GM23338 (cell line): ENCODE data around the gene EP400. TPM values are rescaled to one million over a fixed set of nuclear protein-coding genes. Genes with fewer than 3 reads are reported as not detected.

Source experiments
- ATAC-seq: fragments of 200-7000 bp; cut with Tn5 transposase; 3 replicates; pipeline ENCODE4 v1.9.1; 2020
- DNase-seq: peaks from one replicate; pipeline ENCODE4 v3.0.0-alpha.2; 2015; ENCODE audit warnings: low spot score
- H2AFZ ChIP-seq: fragments of 200-600 bp; sonication (generic); 2 replicates; pipeline ENCODE4 v1.8.0; 2016; ENCODE audit warnings: antibody characterized with exemption, mild to moderate bottlenecking, moderate library complexity
- H3F3A ChIP-seq: fragments of 200-600 bp; sonication (generic); replicated peaks from 2 replicates; pipeline ENCODE4 v1.8.0; 2017; ENCODE audit warnings: antibody characterized with exemption, mixed run types, low read depth
- H3K27ac ChIP-seq: fragments of 200-600 bp; sonication (generic); 2 replicates; pipeline ENCODE4 v1.6.1; 2016; ENCODE audit warnings: low read depth
- H3K27me3 ChIP-seq: fragments of 200-600 bp; sonication (generic); 2 replicates; pipeline ENCODE4 v1.8.0; 2016; ENCODE audit warnings: mild to moderate bottlenecking, mixed run types, moderate library complexity; ENCODE audit not compliant: insufficient read depth
- H3K36me3 ChIP-seq: fragments of 200-600 bp; sonication (generic); 2 replicates; pipeline ENCODE4 v1.8.0; 2016; ENCODE audit warnings: mild to moderate bottlenecking; ENCODE audit not compliant: insufficient read depth
- H3K4me1 ChIP-seq: fragments of 200-600 bp; sonication (generic); 2 replicates; pipeline ENCODE4 v1.8.0; 2016; ENCODE audit warnings: mild to moderate bottlenecking, moderate library complexity; ENCODE audit not compliant: insufficient read depth
- H3K4me2 ChIP-seq: fragments of 200-600 bp; sonication (generic); 2 replicates; pipeline ENCODE4 v1.7.1; 2017; ENCODE audit warnings: mixed run types
- H3K4me3 ChIP-seq: fragments of 200-600 bp; sonication (generic); 2 replicates; pipeline ENCODE4 v1.6.1; 2016; ENCODE audit warnings: mixed run types
- H3K79me2 ChIP-seq: fragments of 200-600 bp; sonication (generic); replicated peaks from 2 replicates; pipeline ENCODE4 v1.8.0; 2017; ENCODE audit warnings: mild to moderate bottlenecking; ENCODE audit not compliant: insufficient read depth
- H3K9me2 ChIP-seq: fragments of 200-600 bp; sonication (generic); 2 replicates; pipeline ENCODE4 v1.8.0; 2017; ENCODE audit not compliant: insufficient read depth
- H4K20me1 ChIP-seq: fragments of 200-600 bp; sonication (generic); replicated peaks from 2 replicates; pipeline ENCODE4 v1.8.0; 2017; ENCODE audit warnings: mild to moderate bottlenecking; ENCODE audit not compliant: insufficient read depth
- H3K27ac Mint-ChIP-seq: 2 replicates; pipeline ENCODE4 v1.8.0; 2020; ENCODE audit warnings: inconsistent platforms, mild to moderate bottlenecking, moderate library complexity, mixed read lengths
- H3K27me3 Mint-ChIP-seq: 3 replicates; pipeline ENCODE4 v1.8.0; 2022; ENCODE audit warnings: low read depth, mild to moderate bottlenecking, moderate library complexity, mixed read lengths, inconsistent platforms; ENCODE audit not compliant: insufficient read depth, poor library complexity
- H3K36me3 Mint-ChIP-seq: 3 replicates; pipeline ENCODE4 v1.8.0; 2021; ENCODE audit warnings: low read depth, mild to moderate bottlenecking, inconsistent platforms, moderate library complexity, mixed read lengths
- H3K4me1 Mint-ChIP-seq: 3 replicates; pipeline ENCODE4 v1.8.0; 2020; ENCODE audit warnings: mild to moderate bottlenecking, inconsistent platforms, mixed read lengths
- H3K4me3 Mint-ChIP-seq: 3 replicates; pipeline ENCODE4 v1.8.0; 2021; ENCODE audit warnings: moderate library complexity, mild to moderate bottlenecking, inconsistent platforms, mixed read lengths
- H3K9me3 Mint-ChIP-seq: 3 replicates; pipeline ENCODE4 v1.8.0; 2020; ENCODE audit warnings: moderate library complexity, mild to moderate bottlenecking, inconsistent platforms, mixed read lengths
- CREB1 ChIP-seq: fragments of 250-450 bp; sonication (Bioruptor Pico); IDR thresholded peaks from 2 replicates; pipeline ENCODE4 v1.5.0; 2020; ENCODE audit warnings: low read depth, mild to moderate bottlenecking, moderate library complexity
- EZH2phosphoT487 ChIP-seq: fragments of 200-600 bp; sonication (generic); IDR thresholded peaks from one replicate; pipeline ENCODE4 v1.8.1; 2018; ENCODE audit warnings: antibody characterized with exemption; ENCODE audit not compliant: unreplicated experiment
- JUNB ChIP-seq: IDR thresholded peaks from one replicate; pipeline ENCODE4 v1.6.1; 2016; ENCODE audit warnings: antibody characterized with exemption; ENCODE audit not compliant: unreplicated experiment
- NANOG ChIP-seq: IDR thresholded peaks from 2 replicates; pipeline ENCODE4 v1.6.1; 2016; ENCODE audit warnings: antibody characterized with exemption, borderline replicate concordance
- POLR2AphosphoS5 ChIP-seq: IDR thresholded peaks from 2 replicates; pipeline ENCODE4 v1.6.1; 2016; ENCODE audit warnings: antibody characterized with exemption, low read depth
- ZNF114 ChIP-seq: fragments of 250-450 bp; sonication (Bioruptor Pico); IDR thresholded peaks from 2 replicates; pipeline ENCODE4 v1.5.0; 2020; ENCODE audit warnings: mild to moderate bottlenecking, moderate library complexity
- ZNF331 ChIP-seq: fragments of 250-450 bp; sonication (Bioruptor Pico); IDR thresholded peaks from 2 replicates; pipeline ENCODE4 v1.5.0; 2020; ENCODE audit warnings: low read depth, mild to moderate bottlenecking, moderate library complexity
- polyA plus RNA-seq: library from polyadenylated mRNA; unstranded; fragments of >200 nt; fragmentation: Nextera tagmentation; extraction: Ambion mirVana; gene quantifications from 2 replicates; pipeline ENCODE4 v1.2.1, GENCODE V29; 2016
- total RNA-seq: library from RNA; depleted of rRNA; stranded (reverse); fragments of >200 nt; shearing (Covaris generic); gene quantifications from 2 replicates; pipeline ENCODE4 v1.2.3, GENCODE V29; 2014
- TF ChIP-seq, protein P1 (sequence below): fragments of 250-450 bp; sonication (Bioruptor Pico); IDR thresholded peaks from 2 replicates; pipeline ENCODE4 v1.5.0; 2020; ENCODE audit warnings: mild to moderate bottlenecking, moderate library complexity
- TF ChIP-seq, protein P2 (sequence below): IDR thresholded peaks from one replicate; pipeline ENCODE4 v1.6.1; 2018; ENCODE audit warnings: antibody characterized with exemption; ENCODE audit not compliant: unreplicated experiment
- TF ChIP-seq, protein P3 (sequence below): IDR thresholded peaks from 2 replicates; pipeline ENCODE4 v1.6.1; 2016; ENCODE audit warnings: antibody characterized with exemption

EP400 gene
- total and polyA plus RNA-seq, 2 experiments from 2014 or later = 26.3 to 57.2 TPM

DNA sequence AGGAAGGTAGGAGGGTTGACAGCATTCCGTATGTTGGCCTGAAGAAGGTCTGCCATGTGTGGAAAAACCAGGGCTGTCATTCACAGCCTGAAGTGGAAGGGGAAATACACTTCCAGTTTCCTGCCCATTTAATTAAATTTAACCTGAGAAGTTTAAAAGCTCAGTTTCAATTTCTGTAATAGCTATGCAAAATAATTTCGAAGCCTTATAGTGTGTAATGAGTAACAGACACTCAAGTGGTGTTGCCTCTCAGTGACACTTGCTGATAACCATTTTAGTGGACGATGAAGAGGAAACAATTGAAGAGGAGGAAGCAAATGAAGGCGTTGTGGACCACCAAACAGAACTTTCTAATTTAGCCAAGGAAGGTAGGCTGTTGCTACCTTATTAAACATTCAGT, 44.8 kb downstream of the EP400 start:
- DNase-seq (no peak), ATAC-seq (no peak)
- Histone ChIP-seq H3F3A (peaks cover 18% of the 10 kb centered on the region), H3K4me3 (no peak overlapping the region), H4K20me1 (peaks cover 5% of the 10 kb centered on the region; the same call in 1 of the 2 replicates), H3K4me1 (peaks cover 15% of the 10 kb centered on the region; the same call in 1 of the 2 replicates), H3K79me2 (peaks cover 22% of the 10 kb centered on the region), H3K27me3 (no peaks in the 10 kb centered on the region), H3K27ac (no peak overlapping the region), H3K36me3 (peaks cover 20% of the 10 kb centered on the region), H2AFZ (no peak overlapping the region), H3K4me2 (no peak overlapping the region), H3K9me2 (no peaks in the 10 kb centered on the region)
- H3K27ac Mint-ChIP-seq = no peak overlapping the region
- no peak overlapping the region for H3K4me3 Mint-ChIP-seq
- peaks cover 67% of the 10 kb centered on the region for H3K36me3 Mint-ChIP-seq
- H3K27me3 Mint-ChIP-seq = peaks cover 10% of the 10 kb centered on the region
- peaks cover 42% of the 10 kb centered on the region for H3K4me1 Mint-ChIP-seq
- no peaks in the 10 kb centered on the region for H3K9me3 Mint-ChIP-seq
- no peak for TF ChIP-seq CREB1 (CRISPR knock-in tag)
- TF ChIP-seq EZH2phosphoT487 = no peak
- TF ChIP-seq NANOG = no peak
- TF ChIP-seq, protein P1, sequence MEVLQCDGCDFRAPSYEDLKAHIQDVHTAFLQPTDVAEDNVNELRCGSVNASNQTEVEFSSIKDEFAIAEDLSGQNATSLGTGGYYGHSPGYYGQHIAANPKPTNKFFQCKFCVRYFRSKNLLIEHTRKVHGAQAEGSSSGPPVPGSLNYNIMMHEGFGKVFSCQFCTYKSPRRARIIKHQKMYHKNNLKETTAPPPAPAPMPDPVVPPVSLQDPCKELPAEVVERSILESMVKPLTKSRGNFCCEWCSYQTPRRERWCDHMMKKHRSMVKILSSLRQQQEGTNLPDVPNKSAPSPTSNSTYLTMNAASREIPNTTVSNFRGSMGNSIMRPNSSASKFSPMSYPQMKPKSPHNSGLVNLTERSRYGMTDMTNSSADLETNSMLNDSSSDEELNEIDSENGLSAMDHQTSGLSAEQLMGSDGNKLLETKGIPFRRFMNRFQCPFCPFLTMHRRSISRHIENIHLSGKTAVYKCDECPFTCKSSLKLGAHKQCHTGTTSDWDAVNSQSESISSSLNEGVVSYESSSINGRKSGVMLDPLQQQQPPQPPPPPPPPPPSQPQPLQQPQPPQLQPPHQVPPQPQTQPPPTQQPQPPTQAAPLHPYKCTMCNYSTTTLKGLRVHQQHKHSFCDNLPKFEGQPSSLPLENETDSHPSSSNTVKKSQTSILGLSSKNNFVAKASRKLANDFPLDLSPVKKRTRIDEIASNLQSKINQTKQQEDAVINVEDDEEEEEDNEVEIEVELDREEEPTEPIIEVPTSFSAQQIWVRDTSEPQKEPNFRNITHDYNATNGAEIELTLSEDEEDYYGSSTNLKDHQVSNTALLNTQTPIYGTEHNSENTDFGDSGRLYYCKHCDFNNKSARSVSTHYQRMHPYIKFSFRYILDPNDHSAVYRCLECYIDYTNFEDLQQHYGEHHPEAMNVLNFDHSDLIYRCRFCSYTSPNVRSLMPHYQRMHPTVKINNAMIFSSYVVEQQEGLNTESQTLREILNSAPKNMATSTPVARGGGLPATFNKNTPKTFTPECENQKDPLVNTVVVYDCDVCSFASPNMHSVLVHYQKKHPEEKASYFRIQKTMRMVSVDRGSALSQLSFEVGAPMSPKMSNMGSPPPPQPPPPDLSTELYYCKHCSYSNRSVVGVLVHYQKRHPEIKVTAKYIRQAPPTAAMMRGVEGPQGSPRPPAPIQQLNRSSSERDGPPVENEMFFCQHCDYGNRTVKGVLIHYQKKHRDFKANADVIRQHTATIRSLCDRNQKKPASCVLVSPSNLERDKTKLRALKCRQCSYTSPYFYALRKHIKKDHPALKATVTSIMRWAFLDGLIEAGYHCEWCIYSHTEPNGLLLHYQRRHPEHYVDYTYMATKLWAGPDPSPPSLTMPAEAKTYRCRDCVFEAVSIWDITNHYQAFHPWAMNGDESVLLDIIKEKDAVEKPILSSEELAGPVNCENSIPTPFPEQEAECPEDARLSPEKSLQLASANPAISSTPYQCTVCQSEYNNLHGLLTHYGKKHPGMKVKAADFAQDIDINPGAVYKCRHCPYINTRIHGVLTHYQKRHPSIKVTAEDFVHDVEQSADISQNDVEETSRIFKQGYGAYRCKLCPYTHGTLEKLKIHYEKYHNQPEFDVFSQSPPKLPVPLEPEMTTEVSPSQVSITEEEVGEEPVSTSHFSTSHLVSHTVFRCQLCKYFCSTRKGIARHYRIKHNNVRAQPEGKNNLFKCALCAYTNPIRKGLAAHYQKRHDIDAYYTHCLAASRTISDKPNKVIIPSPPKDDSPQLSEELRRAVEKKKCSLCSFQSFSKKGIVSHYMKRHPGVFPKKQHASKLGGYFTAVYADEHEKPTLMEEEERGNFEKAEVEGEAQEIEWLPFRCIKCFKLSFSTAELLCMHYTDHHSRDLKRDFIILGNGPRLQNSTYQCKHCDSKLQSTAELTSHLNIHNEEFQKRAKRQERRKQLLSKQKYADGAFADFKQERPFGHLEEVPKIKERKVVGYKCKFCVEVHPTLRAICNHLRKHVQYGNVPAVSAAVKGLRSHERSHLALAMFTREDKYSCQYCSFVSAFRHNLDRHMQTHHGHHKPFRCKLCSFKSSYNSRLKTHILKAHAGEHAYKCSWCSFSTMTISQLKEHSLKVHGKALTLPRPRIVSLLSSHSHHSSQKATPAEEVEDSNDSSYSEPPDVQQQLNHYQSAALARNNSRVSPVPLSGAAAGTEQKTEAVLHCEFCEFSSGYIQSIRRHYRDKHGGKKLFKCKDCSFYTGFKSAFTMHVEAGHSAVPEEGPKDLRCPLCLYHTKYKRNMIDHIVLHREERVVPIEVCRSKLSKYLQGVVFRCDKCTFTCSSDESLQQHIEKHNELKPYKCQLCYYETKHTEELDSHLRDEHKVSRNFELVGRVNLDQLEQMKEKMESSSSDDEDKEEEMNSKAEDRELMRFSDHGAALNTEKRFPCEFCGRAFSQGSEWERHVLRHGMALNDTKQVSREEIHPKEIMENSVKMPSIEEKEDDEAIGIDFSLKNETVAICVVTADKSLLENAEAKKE (CRISPR knock-in tag) = no peak
- TF ChIP-seq ZNF331 = no peak
- TF ChIP-seq JUNB = no peak
- TF ChIP-seq, protein P2, sequence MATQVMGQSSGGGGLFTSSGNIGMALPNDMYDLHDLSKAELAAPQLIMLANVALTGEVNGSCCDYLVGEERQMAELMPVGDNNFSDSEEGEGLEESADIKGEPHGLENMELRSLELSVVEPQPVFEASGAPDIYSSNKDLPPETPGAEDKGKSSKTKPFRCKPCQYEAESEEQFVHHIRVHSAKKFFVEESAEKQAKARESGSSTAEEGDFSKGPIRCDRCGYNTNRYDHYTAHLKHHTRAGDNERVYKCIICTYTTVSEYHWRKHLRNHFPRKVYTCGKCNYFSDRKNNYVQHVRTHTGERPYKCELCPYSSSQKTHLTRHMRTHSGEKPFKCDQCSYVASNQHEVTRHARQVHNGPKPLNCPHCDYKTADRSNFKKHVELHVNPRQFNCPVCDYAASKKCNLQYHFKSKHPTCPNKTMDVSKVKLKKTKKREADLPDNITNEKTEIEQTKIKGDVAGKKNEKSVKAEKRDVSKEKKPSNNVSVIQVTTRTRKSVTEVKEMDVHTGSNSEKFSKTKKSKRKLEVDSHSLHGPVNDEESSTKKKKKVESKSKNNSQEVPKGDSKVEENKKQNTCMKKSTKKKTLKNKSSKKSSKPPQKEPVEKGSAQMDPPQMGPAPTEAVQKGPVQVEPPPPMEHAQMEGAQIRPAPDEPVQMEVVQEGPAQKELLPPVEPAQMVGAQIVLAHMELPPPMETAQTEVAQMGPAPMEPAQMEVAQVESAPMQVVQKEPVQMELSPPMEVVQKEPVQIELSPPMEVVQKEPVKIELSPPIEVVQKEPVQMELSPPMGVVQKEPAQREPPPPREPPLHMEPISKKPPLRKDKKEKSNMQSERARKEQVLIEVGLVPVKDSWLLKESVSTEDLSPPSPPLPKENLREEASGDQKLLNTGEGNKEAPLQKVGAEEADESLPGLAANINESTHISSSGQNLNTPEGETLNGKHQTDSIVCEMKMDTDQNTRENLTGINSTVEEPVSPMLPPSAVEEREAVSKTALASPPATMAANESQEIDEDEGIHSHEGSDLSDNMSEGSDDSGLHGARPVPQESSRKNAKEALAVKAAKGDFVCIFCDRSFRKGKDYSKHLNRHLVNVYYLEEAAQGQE = no peak
- TF ChIP-seq ZNF114 = no peak
- TF ChIP-seq POLR2AphosphoS5 = no peak
- TF ChIP-seq, protein P3, sequence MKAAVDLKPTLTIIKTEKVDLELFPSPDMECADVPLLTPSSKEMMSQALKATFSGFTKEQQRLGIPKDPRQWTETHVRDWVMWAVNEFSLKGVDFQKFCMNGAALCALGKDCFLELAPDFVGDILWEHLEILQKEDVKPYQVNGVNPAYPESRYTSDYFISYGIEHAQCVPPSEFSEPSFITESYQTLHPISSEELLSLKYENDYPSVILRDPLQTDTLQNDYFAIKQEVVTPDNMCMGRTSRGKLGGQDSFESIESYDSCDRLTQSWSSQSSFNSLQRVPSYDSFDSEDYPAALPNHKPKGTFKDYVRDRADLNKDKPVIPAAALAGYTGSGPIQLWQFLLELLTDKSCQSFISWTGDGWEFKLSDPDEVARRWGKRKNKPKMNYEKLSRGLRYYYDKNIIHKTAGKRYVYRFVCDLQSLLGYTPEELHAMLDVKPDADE = no peak
